Panc1 (cell line): ENCODE measurements around the gene ZDHHC14.

Experiments
- TCF7L2 ChIP-seq: IDR thresholded peaks from 2 replicates; pipeline ENCODE4 v1.6.1; 2011; ENCODE audit warnings: mild to moderate bottlenecking, low read depth, low read length, inconsistent platforms
- TF ChIP-seq, protein P1 (sequence below): fragments of 450-650 bp; IDR thresholded peaks from 2 replicates; pipeline ENCODE4 v1.5.1; 2017; ENCODE audit warnings: mild to moderate bottlenecking
- TF ChIP-seq, protein P2 (sequence below), 2 experiments: IDR thresholded peaks; 2 replicates each; pipeline ENCODE4 v1.6.1; 2011 to 2012; ENCODE audit warnings: low read depth in 2 of 2, control low read depth in 1 of 2, low read length in 1 of 2, mild to moderate bottlenecking in 1 of 2, moderate library complexity in 1 of 2; ENCODE audit not compliant: insufficient read depth in 1 of 2

DNA sequence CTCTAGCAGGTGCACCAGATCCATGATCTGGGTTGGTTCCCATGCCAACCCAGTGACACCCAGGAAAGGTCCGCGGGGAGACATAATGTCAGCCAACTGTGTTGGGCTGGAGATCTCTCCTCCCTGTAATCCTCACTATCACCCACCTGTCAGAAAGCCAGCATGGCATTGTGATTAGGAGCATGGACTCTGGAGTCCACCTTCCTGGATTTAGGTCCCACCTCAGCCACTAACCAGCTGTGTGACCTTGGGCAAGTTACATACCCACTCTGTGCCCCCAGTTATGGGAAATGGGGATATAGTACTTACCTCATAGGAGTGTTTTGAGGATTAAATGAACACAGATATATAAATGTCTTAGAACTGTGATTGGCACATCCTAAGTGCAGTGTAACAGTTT lies 97.9 kb downstream of the ZDHHC14 start:
- TF ChIP-seq, protein P1, sequence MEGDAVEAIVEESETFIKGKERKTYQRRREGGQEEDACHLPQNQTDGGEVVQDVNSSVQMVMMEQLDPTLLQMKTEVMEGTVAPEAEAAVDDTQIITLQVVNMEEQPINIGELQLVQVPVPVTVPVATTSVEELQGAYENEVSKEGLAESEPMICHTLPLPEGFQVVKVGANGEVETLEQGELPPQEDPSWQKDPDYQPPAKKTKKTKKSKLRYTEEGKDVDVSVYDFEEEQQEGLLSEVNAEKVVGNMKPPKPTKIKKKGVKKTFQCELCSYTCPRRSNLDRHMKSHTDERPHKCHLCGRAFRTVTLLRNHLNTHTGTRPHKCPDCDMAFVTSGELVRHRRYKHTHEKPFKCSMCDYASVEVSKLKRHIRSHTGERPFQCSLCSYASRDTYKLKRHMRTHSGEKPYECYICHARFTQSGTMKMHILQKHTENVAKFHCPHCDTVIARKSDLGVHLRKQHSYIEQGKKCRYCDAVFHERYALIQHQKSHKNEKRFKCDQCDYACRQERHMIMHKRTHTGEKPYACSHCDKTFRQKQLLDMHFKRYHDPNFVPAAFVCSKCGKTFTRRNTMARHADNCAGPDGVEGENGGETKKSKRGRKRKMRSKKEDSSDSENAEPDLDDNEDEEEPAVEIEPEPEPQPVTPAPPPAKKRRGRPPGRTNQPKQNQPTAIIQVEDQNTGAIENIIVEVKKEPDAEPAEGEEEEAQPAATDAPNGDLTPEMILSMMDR: no peak
- TF ChIP-seq, protein P2, sequence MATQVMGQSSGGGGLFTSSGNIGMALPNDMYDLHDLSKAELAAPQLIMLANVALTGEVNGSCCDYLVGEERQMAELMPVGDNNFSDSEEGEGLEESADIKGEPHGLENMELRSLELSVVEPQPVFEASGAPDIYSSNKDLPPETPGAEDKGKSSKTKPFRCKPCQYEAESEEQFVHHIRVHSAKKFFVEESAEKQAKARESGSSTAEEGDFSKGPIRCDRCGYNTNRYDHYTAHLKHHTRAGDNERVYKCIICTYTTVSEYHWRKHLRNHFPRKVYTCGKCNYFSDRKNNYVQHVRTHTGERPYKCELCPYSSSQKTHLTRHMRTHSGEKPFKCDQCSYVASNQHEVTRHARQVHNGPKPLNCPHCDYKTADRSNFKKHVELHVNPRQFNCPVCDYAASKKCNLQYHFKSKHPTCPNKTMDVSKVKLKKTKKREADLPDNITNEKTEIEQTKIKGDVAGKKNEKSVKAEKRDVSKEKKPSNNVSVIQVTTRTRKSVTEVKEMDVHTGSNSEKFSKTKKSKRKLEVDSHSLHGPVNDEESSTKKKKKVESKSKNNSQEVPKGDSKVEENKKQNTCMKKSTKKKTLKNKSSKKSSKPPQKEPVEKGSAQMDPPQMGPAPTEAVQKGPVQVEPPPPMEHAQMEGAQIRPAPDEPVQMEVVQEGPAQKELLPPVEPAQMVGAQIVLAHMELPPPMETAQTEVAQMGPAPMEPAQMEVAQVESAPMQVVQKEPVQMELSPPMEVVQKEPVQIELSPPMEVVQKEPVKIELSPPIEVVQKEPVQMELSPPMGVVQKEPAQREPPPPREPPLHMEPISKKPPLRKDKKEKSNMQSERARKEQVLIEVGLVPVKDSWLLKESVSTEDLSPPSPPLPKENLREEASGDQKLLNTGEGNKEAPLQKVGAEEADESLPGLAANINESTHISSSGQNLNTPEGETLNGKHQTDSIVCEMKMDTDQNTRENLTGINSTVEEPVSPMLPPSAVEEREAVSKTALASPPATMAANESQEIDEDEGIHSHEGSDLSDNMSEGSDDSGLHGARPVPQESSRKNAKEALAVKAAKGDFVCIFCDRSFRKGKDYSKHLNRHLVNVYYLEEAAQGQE (IDR thresholded peaks at IDR 0.05; ENCODE audit: insufficient read depth in 1 of 2, low read depth in 2 of 2, low read length in 1 of 2): no peak
- TF ChIP-seq TCF7L2: no peak
